ENCODE results near the gene STAT3.
"Not testable (repeated sequence)": the region's sequence is repeated elsewhere in the genome, so short reads cannot be mapped to it uniquely, and the experiment has no call there.

Gene STAT3

GRCh38 chr17:42309986-42310786, 78.1 kb downstream of the STAT3 start:
- no peak for DNase-seq
- in situ Hi-C loops (cut with MboI; ENCODE audit: low pct_unique_long_range_greater_than_20kb, low sequenced_read_pairs) = loop anchor here (10.0 to 25.0 kb wide), 2 partner anchors 95 to 202 kb away; no protein-coding TSS in a partner anchor

- in situ Hi-C loops (cut with MboI; ENCODE audit: low pct_unique_long_range_greater_than_20kb, low sequenced_read_pairs) = loop anchor here (25.0 kb wide), 1 partner anchor 203 kb away; no protein-coding TSS in a partner anchor
- DNase-seq = no peak
These were observed 79.1 kb downstream of the STAT3 start for GRCh38 chr17:42309142-42309541.

- no peak for DNase-seq
- in situ Hi-C loops (cut with MboI; ENCODE audit: low pct_unique_long_range_greater_than_20kb, low sequenced_read_pairs) = loop anchor here (25.0 kb wide), 1 partner anchor 204 kb away; no protein-coding TSS in a partner anchor
These were observed 79.8 kb downstream of the STAT3 start for GRCh38 chr17:42308446-42308845.

- in situ Hi-C loops (cut with MboI; ENCODE audit: low pct_unique_long_range_greater_than_20kb, low sequenced_read_pairs) = loop anchor here (25.0 kb wide), 1 partner anchor 205 kb away; no protein-coding TSS in a partner anchor
- no peak for DNase-seq
These were observed 80.8 kb downstream of the STAT3 start for GRCh38 chr17:42307362-42307927.

GRCh38 chr17:42306385-42306667, 81.9 kb downstream of the STAT3 start:
- in situ Hi-C loops (cut with MboI; ENCODE audit: low pct_unique_long_range_greater_than_20kb, low sequenced_read_pairs) = loop anchor here (25.0 kb wide), 1 partner anchor 206 kb away; no protein-coding TSS in a partner anchor
- DNase-seq = no peak

GRCh38 chr17:42305543-42306384, 82.5 kb downstream of the STAT3 start:
- in situ Hi-C loops (cut with MboI; ENCODE audit: low pct_unique_long_range_greater_than_20kb, low sequenced_read_pairs) = loop anchor here (25.0 kb wide), 1 partner anchor 207 kb away; no protein-coding TSS in a partner anchor
- DNase-seq = no peak

- in situ Hi-C loops (cut with MboI; ENCODE audit: low pct_unique_long_range_greater_than_20kb, low sequenced_read_pairs) = loop anchor here (25.0 kb wide), 1 partner anchor 207 kb away; no protein-coding TSS in a partner anchor
- DNase-seq = not testable (repeated sequence)
These were observed 83.3 kb downstream of the STAT3 start for GRCh38 chr17:42305031-42305330.

- DNase-seq = no peak
- in situ Hi-C loops (cut with MboI; ENCODE audit: low pct_unique_long_range_greater_than_20kb, low sequenced_read_pairs) = loop anchor here (25.0 kb wide), 1 partner anchor 208 kb away; no protein-coding TSS in a partner anchor
These were observed 83.8 kb downstream of the STAT3 start for GRCh38 chr17:42304187-42305030.

GRCh38 chr17:42303694-42304093, 84.5 kb downstream of the STAT3 start:
- no peak for DNase-seq
- in situ Hi-C loops (cut with MboI; ENCODE audit: low pct_unique_long_range_greater_than_20kb, low sequenced_read_pairs) = loop anchor here (25.0 kb wide), 1 partner anchor 209 kb away; no protein-coding TSS in a partner anchor

GRCh38 chr17:42301022-42301421, 87.2 kb downstream of the STAT3 start:
- DNase-seq = no peak
- in situ Hi-C loops (cut with MboI; ENCODE audit: low pct_unique_long_range_greater_than_20kb, low sequenced_read_pairs) = loop anchor here (25.0 kb wide), 1 partner anchor 211 kb away; no protein-coding TSS in a partner anchor

GRCh38 chr17:42299913-42300312, 88.3 kb downstream of the STAT3 start:
- in situ Hi-C loops (cut with MboI; ENCODE audit: low pct_unique_long_range_greater_than_20kb, low sequenced_read_pairs) = loop anchor here (25.0 kb wide), 1 partner anchor 212 kb away; no protein-coding TSS in a partner anchor
- not testable (repeated sequence) for DNase-seq

GRCh38 chr17:42299361-42299760, 88.9 kb downstream of the STAT3 start:
- in situ Hi-C loops (cut with MboI; ENCODE audit: low pct_unique_long_range_greater_than_20kb, low sequenced_read_pairs); DNase-seq: not testable (repeated sequence)

- DNase-seq; in situ Hi-C loops (cut with MboI; ENCODE audit: low pct_unique_long_range_greater_than_20kb, low sequenced_read_pairs): not testable (repeated sequence)
These were observed 90.5 kb downstream of the STAT3 start for GRCh38 chr17:42297775-42298174.

- in situ Hi-C loops (cut with MboI; ENCODE audit: low pct_unique_long_range_greater_than_20kb, low sequenced_read_pairs) = no loop called here
- no peak for DNase-seq
These were observed 92.2 kb downstream of the STAT3 start for GRCh38 chr17:42296012-42296411.

- in situ Hi-C loops (cut with MboI; ENCODE audit: low pct_unique_long_range_greater_than_20kb, low sequenced_read_pairs) = no loop called here
- no peak for DNase-seq
These were observed 93.5 kb downstream of the STAT3 start for GRCh38 chr17:42294469-42295398.

GRCh38 chr17:42291129-42291528, 97.1 kb downstream of the STAT3 start:
- in situ Hi-C loops (cut with MboI; ENCODE audit: low pct_unique_long_range_greater_than_20kb, low sequenced_read_pairs) = no loop called here
- no peak for DNase-seq

GRCh38 chr17:42290577-42290976, 97.7 kb downstream of the STAT3 start:
- DNase-seq = no peak
- in situ Hi-C loops (cut with MboI; ENCODE audit: low pct_unique_long_range_greater_than_20kb, low sequenced_read_pairs) = no loop called here

Data from KBM-7 (cell line).